HEK293 (cell line): ENCODE data around the gene ZNF248.

Source experiments
- CTCF ChIP-seq: fragments of 450-650 bp; formaldehyde crosslinking; IDR thresholded peaks from 2 replicates; pipeline ENCODE4 v1.5.1; 2016; ENCODE audit warnings: missing biosample characterization, missing genetic modification characterization
- REPIN1 ChIP-seq: fragments of 450-650 bp; formaldehyde crosslinking; IDR thresholded peaks from 2 replicates; pipeline ENCODE4 v1.5.1; 2017; ENCODE audit warnings: missing biosample characterization, missing genetic modification characterization, low read depth
- ZNF121 ChIP-seq: fragments of 450-650 bp; formaldehyde crosslinking; IDR thresholded peaks from 2 replicates; pipeline ENCODE4 v1.5.1; 2016; ENCODE audit warnings: missing biosample characterization, missing genetic modification characterization

GRCh38 chr10:37747081-37747480 is 110.3 kb downstream of the ZNF248 start:
- no peak for TF ChIP-seq REPIN1 (tag by site-specific recombination)
- TF ChIP-seq CTCF (tag by site-specific recombination) = no peak
- TF ChIP-seq ZNF121 (tag by site-specific recombination) = no peak
